CD4-positive, alpha-beta T cell (primary cell): ENCODE data around the gene SRSF6. TPM values are rescaled to one million over a fixed set of nuclear protein-coding genes. Genes with fewer than 3 reads are reported as not detected.
A peak's percentile ranks its signal among the peaks of the same experiment; 100 is the strongest.

Experiments used
- ATAC-seq: fragments of 200-7000 bp; cut with Tn5 transposase; one replicate; pipeline ENCODE4 v1.10.0; 2022; ENCODE audit warnings: mild to moderate bottlenecking; ENCODE audit not compliant: poor library complexity
- CTCF ChIA-PET: fragments of 350-600 bp; sonication (Branson Sonifier 250); formaldehyde crosslinking; loops from one replicate; lab custom pipeline; 2021; ENCODE audit warnings: antibody characterized with exemption, inconsistent platforms; lab: Charles Lee
- POLR2A ChIA-PET: fragments of 350-600 bp; sonication (Branson Sonifier 250); formaldehyde crosslinking; loops from one replicate; lab custom pipeline; 2021; ENCODE audit warnings: antibody characterized with exemption, inconsistent platforms; lab: Charles Lee
- DNase-seq, 14 experiments: peaks; one replicate each; pipeline ENCODE4 v3.0.0-alpha.2; 2013 to 2020; ENCODE audit warnings: mixed read lengths in 2 of 14
- H3K27ac ChIP-seq, 2 donors: one replicate each; pipeline versions ENCODE4 v1.5.1 to v1.7.0; 2013; ENCODE audit warnings: low read length in 2 of 2, low read depth in 1 of 2, mild to moderate bottlenecking in 1 of 2
- H3K27me3 ChIP-seq, 2 experiments: 1 replicate in 1 of 2; 2 replicates in 1 of 2; pipeline versions ENCODE4 v1.6.1 to v1.7.0; 2013; ENCODE audit warnings: low read length in 2 of 2, control low read depth in 1 of 2, mild to moderate bottlenecking in 1 of 2, moderate library complexity in 1 of 2; ENCODE audit not compliant: insufficient read depth in 2 of 2, control insufficient read depth in 1 of 2
- H3K36me3 ChIP-seq: one replicate; pipeline ENCODE4 v1.6.1; 2013; ENCODE audit warnings: low read length, control low read depth; ENCODE audit not compliant: insufficient read depth
- H3K4me1 ChIP-seq: one replicate; pipeline ENCODE4 v1.6.1; 2013; ENCODE audit warnings: low read length, control low read depth; ENCODE audit not compliant: insufficient read depth
- H3K4me3 ChIP-seq: one replicate; pipeline ENCODE4 v1.5.1; 2013; ENCODE audit warnings: mild to moderate bottlenecking, low read length, moderate library complexity
- H3K9me3 ChIP-seq, 2 experiments: 1 replicate in 1 of 2; 2 replicates in 1 of 2; pipeline versions ENCODE4 v1.6.1 to v1.7.0; 2013; ENCODE audit warnings: low read length in 2 of 2, mild to moderate bottlenecking in 2 of 2, control low read depth in 1 of 2, moderate library complexity in 1 of 2; ENCODE audit not compliant: control insufficient read depth in 1 of 2, insufficient read depth in 1 of 2
- H3K27ac Mint-ChIP-seq: one replicate; pipeline ENCODE4 v1.8.0; 2020; ENCODE audit warnings: mixed read lengths
- H3K27me3 Mint-ChIP-seq: one replicate; pipeline ENCODE4 v1.8.0; 2021; ENCODE audit warnings: mixed read lengths
- H3K36me3 Mint-ChIP-seq: one replicate; pipeline ENCODE4 v1.8.0; 2021; ENCODE audit warnings: low read depth, mixed read lengths
- H3K4me1 Mint-ChIP-seq: one replicate; pipeline ENCODE4 v1.8.0; 2021; ENCODE audit warnings: low read depth, mixed read lengths
- H3K4me3 Mint-ChIP-seq: one replicate; pipeline ENCODE4 v1.8.0; 2020; ENCODE audit warnings: mild to moderate bottlenecking, mixed read lengths
- H3K9me3 Mint-ChIP-seq: one replicate; pipeline ENCODE4 v1.8.0; 2020; ENCODE audit warnings: mixed read lengths
- intact Hi-C, 2 experiments: fragments of 100-400 bp; cut with DNase I in 1 of 2; cut with micrococcal nuclease in 1 of 2; formaldehyde crosslinking; loops; one replicate each; pipeline versions ENCODE4 v1.15.1 to v1.9.0; 2023 to 2025; cut with DNase I, micrococcal nuclease
- total RNA-seq, 174 experiments: library from RNA in 2 of 174; stranded (reverse) in 2 of 174; gene quantifications; one replicate each; pipeline ENCODE4 v1.2.3 and lab custom pipeline; 2021 to 2026
- TF ChIP-seq, protein P1 (sequence below): fragments of 200-600 bp; IDR thresholded peaks from one replicate; pipeline ENCODE4 v1.8.0; 2022; ENCODE audit warnings: antibody characterized with exemption, mild to moderate bottlenecking

Gene SRSF6
- total RNA-seq, 2 experiments from 2014 or later: 312 to 313 TPM

DNA sequence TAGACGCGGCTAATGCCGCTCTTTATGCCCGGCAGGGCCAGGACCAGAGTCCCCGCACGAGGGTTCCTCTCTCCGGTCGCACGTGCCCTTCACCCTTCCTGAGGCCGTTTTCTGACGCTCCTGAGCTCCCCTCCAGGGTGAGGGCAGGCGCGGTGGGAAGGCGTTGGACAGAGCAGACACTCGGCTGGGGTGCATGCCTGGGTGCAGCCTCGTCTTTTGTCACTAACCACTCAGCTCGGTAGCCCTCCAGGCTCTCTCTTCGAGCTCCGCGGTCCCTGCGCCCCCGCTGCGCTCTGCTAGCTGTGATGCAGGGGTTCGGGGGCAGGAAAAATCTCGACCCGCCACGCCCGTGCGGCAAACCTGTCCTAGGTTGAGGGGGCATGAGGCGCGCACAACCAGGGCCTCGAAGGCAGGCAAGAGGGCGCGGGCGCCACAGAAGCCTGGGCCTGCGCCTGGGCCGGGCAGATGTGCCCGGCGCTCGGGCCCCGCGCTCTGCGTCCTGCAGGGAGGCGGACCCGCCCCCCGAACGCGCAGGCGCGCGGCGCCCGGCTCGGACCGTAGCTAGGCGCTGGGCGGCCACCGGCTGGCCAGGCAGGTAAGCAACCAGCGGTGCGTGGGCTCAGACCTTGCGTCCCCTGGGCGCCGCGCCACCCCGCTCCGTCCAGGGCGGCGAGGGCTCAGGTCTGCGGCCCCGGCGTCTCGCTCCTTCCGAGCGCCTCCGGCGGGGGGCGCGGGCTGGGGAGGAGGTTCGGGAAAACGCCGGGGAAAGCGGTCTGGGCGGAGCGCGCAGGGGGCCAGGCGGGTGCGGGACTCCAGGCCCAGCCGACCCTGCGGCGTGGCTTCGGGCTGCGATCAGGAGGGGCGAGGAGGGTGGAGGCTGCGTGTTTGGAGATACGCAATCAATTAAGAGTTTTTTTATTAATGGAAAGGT, 49.7 kb downstream of the SRSF6 start, which contains the start of gene L3MBTL1:
TSS of gene L3MBTL1 (plus strand) at position 548 of the 931 bp plus-strand sequence. CDS start 5,807 bp downstream, outside the sequence.
- no peak within 1 kb of the TSS for H3K27ac ChIP-seq
- peak in 2 of 14 experiments; percentile 15 to 31 for DNase-seq

DNA sequence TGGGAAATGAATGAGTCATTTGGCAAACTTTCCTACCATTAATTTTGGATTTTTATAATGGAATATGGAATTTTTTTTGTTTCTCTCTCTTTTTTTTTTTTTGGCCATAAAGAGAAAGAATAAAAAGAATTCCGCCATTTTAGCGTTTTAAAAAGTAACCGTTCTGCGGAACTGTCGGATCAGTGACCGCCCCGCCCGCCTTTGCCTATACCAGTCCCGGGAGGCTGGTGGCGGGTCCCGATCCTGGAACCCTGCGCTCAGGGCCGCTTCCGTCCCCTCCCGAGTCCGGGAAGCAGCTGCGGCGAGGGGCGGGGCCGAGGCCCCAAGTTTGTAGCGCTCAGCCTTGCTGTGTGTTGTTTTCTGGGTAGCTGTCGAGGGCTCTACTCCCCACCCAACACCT, 50.4 kb downstream of the SRSF6 start:
- no peak for ATAC-seq
- no peaks in the 10 kb centered on the region for H3K9me3 ChIP-seq
- Mint-ChIP-seq H3K36me3 (no peaks in the 10 kb centered on the region), H3K9me3 (no peaks in the 10 kb centered on the region), H3K27me3 (peaks cover 49% of the 10 kb centered on the region), H3K4me3 (peak overlapping the region; percentile 45), H3K27ac (no peak overlapping the region), H3K4me1 (peaks cover 8% of the 10 kb centered on the region)
- H3K27ac ChIP-seq: no peak overlapping the region
- peaks cover 15% of the 10 kb centered on the region for H3K4me1 ChIP-seq
- peaks cover 21 to 25% of the 10 kb centered on the region in 2 experiments for H3K27me3 ChIP-seq
- TF ChIP-seq, protein P1, sequence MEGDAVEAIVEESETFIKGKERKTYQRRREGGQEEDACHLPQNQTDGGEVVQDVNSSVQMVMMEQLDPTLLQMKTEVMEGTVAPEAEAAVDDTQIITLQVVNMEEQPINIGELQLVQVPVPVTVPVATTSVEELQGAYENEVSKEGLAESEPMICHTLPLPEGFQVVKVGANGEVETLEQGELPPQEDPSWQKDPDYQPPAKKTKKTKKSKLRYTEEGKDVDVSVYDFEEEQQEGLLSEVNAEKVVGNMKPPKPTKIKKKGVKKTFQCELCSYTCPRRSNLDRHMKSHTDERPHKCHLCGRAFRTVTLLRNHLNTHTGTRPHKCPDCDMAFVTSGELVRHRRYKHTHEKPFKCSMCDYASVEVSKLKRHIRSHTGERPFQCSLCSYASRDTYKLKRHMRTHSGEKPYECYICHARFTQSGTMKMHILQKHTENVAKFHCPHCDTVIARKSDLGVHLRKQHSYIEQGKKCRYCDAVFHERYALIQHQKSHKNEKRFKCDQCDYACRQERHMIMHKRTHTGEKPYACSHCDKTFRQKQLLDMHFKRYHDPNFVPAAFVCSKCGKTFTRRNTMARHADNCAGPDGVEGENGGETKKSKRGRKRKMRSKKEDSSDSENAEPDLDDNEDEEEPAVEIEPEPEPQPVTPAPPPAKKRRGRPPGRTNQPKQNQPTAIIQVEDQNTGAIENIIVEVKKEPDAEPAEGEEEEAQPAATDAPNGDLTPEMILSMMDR: no peak
- H3K4me3 ChIP-seq: peak overlapping the region; percentile 47
- POLR2A ChIA-PET: interaction anchor here (0.9 kb wide), 1 partner anchor 83 kb away, joined by 3 read pairs; the partner anchor contains the start of gene IFT52
- intact Hi-C loops: no loop called here
- CTCF ChIA-PET: no interaction called here
- no peaks in the 10 kb centered on the region for H3K36me3 ChIP-seq
- DNase-seq: peak in 1 of 14 experiments; percentile 5

More for the DNA sequence above, 49.7 kb downstream of the SRSF6 start, which contains the start of gene L3MBTL1:
- Histone ChIP-seq H3K4me1 (peaks cover 15% of the 10 kb centered on the region), H3K27me3 (peaks cover 21 to 25% of the 10 kb centered on the region in 2 experiments), H3K36me3 (no peaks in the 10 kb centered on the region), H3K9me3 (no peaks in the 10 kb centered on the region), H3K4me3 (peak within 1 kb of the TSS; percentile 47)
- ATAC-seq: no peak
- ChIA-PET POLR2A (interaction anchor here (0.9 kb wide), 1 partner anchor 22 kb away, joined by 3 read pairs; no protein-coding TSS in a partner anchor), CTCF (no interaction called here)
- H3K36me3 Mint-ChIP-seq: no peaks in the 10 kb centered on the region
- intact Hi-C loops: no loop called here
- H3K4me3 Mint-ChIP-seq: peak within 1 kb of the TSS; percentile 59
- peaks cover 56% of the 10 kb centered on the region for H3K27me3 Mint-ChIP-seq
- H3K4me1 Mint-ChIP-seq: peaks cover 8% of the 10 kb centered on the region
- H3K9me3 Mint-ChIP-seq: no peaks in the 10 kb centered on the region
- TF ChIP-seq, protein P1: no peak
- no peak within 1 kb of the TSS for H3K27ac Mint-ChIP-seq

DNA sequence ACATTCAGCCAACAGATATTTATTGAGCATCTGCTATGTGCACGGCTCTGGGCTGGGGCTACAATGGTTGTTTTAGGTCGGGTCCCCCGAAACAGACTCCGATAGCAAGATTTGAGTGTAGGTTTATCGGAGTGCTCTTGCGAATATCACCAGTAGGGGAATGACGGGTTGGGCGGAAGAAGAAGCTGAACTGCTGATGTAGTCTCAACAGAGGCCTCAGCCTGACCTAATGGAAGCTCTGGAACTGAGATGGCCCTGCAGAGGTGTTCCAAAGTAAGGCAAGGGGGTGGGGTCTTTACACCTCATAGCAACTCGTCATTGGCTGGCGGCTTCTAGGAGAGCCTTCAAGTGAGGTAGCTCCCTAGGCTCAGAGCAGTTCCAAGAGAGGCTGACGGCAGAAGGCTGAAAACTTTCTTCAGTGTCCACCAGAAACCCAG, 50.9 kb downstream of the SRSF6 start:
- intact Hi-C loops: no loop called here
- Mint-ChIP-seq H3K4me3 (peak overlapping the region; percentile 38), H3K4me1 (peaks cover 13% of the 10 kb centered on the region), H3K27me3 (peaks cover 44% of the 10 kb centered on the region), H3K36me3 (no peaks in the 10 kb centered on the region), H3K27ac (no peak overlapping the region), H3K9me3 (no peaks in the 10 kb centered on the region)
- POLR2A ChIA-PET: interaction anchor here (0.9 kb wide), 1 partner anchor 82 kb away, joined by 3 read pairs; the partner anchor contains the start of gene IFT52
- Histone ChIP-seq H3K27ac (no peak overlapping the region), H3K4me1 (peaks cover 15% of the 10 kb centered on the region), H3K27me3 (peaks cover 21 to 25% of the 10 kb centered on the region in 2 experiments), H3K4me3 (no peak overlapping the region), H3K9me3 (no peaks in the 10 kb centered on the region), H3K36me3 (no peaks in the 10 kb centered on the region)
- ATAC-seq (no peak), DNase-seq (no peak)
- TF ChIP-seq, protein P1: no peak
- CTCF ChIA-PET: no interaction called here
